IMR-90 (cell line): Measurements from ENCODE around the gene UQCRQ. TPM values are rescaled to one million over a fixed set of nuclear protein-coding genes. Genes with fewer than 3 reads are reported as not detected.

ENCODE experiments used
- ATAC-seq: fragments of 200-7000 bp; cut with Tn5 transposase; 2 replicates; pipeline ENCODE4 v1.9.1; 2020; ENCODE audit warnings: low read depth, mild to moderate bottlenecking, moderate library complexity
- BruUV-seq: library from RNA; stranded (reverse); fragments of 400-500 nt; replicated peaks from 2 replicates; lab custom pipeline; 2021; lab: Mats Ljungman, UMichigan
- CTCF ChIA-PET: fragments of 300-600 bp; formaldehyde crosslinking; extraction: SDS; loops from one replicate; lab custom pipeline; 2021; ENCODE audit warnings: antibody characterized with exemption; lab: Yijun Ruan, JAX
- POLR2A ChIA-PET: fragments of 300-600 bp; sonication (Branson Sonifier 250); formaldehyde crosslinking; loops from one replicate; lab custom pipeline; 2022; ENCODE audit warnings: antibody characterized with exemption; ENCODE audit not compliant: unreplicated experiment; lab: Charles Lee
- DNase-seq: peaks from one replicate; pipeline ENCODE4 v3.0.0; 2013
- H2AFZ ChIP-seq: replicated peaks from 2 replicates; pipeline ENCODE3; 2013; ENCODE audit warnings: low read length, mild to moderate bottlenecking; ENCODE audit not compliant: poor library complexity
- H2AK5ac ChIP-seq: 2 replicates; pipeline ENCODE4 v1.6.1; 2013; ENCODE audit warnings: low read depth, low read length, inconsistent platforms
- H2AK9ac ChIP-seq: replicated peaks from 2 replicates; pipeline ENCODE3; 2013; ENCODE audit warnings: mild to moderate bottlenecking, low read depth, low read length, moderate library complexity; ENCODE audit not compliant: poor library complexity
- H2BK120ac ChIP-seq: 2 replicates; pipeline ENCODE4 v1.6.1; 2013; ENCODE audit warnings: low read depth, low read length, inconsistent platforms
- H2BK15ac ChIP-seq: 3 replicates; pipeline ENCODE4 v1.6.1; 2013; ENCODE audit warnings: low read depth, low read length, inconsistent platforms
- H2BK20ac ChIP-seq: 2 replicates; pipeline ENCODE4 v1.6.1; 2013; ENCODE audit warnings: low read depth, mild to moderate bottlenecking, inconsistent platforms, low read length, moderate library complexity
- H2BK5ac ChIP-seq: 2 replicates; pipeline ENCODE4 v1.6.1; 2013; ENCODE audit warnings: mild to moderate bottlenecking, low read depth, low read length, inconsistent platforms; ENCODE audit not compliant: poor library complexity, severe bottlenecking
- H3K14ac ChIP-seq: replicated peaks from 2 replicates; pipeline ENCODE4 v1.6.1; 2013; ENCODE audit warnings: low read depth, low read length, inconsistent platforms
- H3K18ac ChIP-seq: 2 replicates; pipeline ENCODE4 v1.6.1; 2013; ENCODE audit warnings: low read depth, low read length, control low read depth
- H3K23ac ChIP-seq: 2 replicates; pipeline ENCODE4 v1.6.1; 2013; ENCODE audit warnings: low read depth, low read length, inconsistent platforms
- H3K27ac ChIP-seq: 2 replicates; pipeline ENCODE4 v1.5.1; 2013; ENCODE audit warnings: mild to moderate bottlenecking, control low read depth, low read length; ENCODE audit not compliant: insufficient read depth
- H3K27me3 ChIP-seq: 2 replicates; pipeline ENCODE4 v1.6.1; 2013; ENCODE audit warnings: low read length; ENCODE audit not compliant: control insufficient read depth, insufficient read depth
- H3K36me3 ChIP-seq: 2 replicates; pipeline ENCODE4 v1.6.1; 2013; ENCODE audit warnings: low read length, mixed read lengths; ENCODE audit not compliant: control insufficient read depth, insufficient read depth
- H3K4ac ChIP-seq: 2 replicates; pipeline ENCODE4 v1.6.1; 2013; ENCODE audit warnings: low read depth, low read length, inconsistent platforms
- H3K4me1 ChIP-seq: 2 replicates; pipeline ENCODE4 v1.6.1; 2013; ENCODE audit warnings: low read length, mixed read lengths; ENCODE audit not compliant: control insufficient read depth, insufficient read depth
- H3K4me2 ChIP-seq: 2 replicates; pipeline ENCODE4 v1.6.1; 2013; ENCODE audit warnings: low read depth, mild to moderate bottlenecking, control low read depth, low read length, moderate library complexity
- H3K4me3 ChIP-seq: 2 replicates; pipeline ENCODE4 v1.5.1; 2013; ENCODE audit warnings: low read depth, mild to moderate bottlenecking, control low read depth, low read length, moderate library complexity; ENCODE audit not compliant: insufficient read depth
- H3K56ac ChIP-seq: 2 replicates; pipeline ENCODE4 v1.6.1; 2013; ENCODE audit warnings: low read length, inconsistent platforms; ENCODE audit not compliant: insufficient read depth; ENCODE audit errors: extremely low read depth
- H3K79me1 ChIP-seq, 2 experiments: 2 replicates each; pipeline ENCODE4 v1.6.1; 2013; ENCODE audit warnings: low read length in 2 of 2, inconsistent platforms in 1 of 2, low read depth in 1 of 2
- H3K9ac ChIP-seq: 2 replicates; pipeline ENCODE4 v1.6.1; 2013; ENCODE audit warnings: low read depth, low read length, control low read depth
- H3K9me1 ChIP-seq: 2 replicates; pipeline ENCODE4 v1.6.1; 2013; ENCODE audit warnings: low read length, inconsistent platforms; ENCODE audit not compliant: insufficient read depth
- H3K9me3 ChIP-seq: 2 replicates; pipeline ENCODE4 v1.6.1; 2013; ENCODE audit warnings: low read length; ENCODE audit not compliant: control insufficient read depth, insufficient read depth
- H4K20me1 ChIP-seq: 2 replicates; pipeline ENCODE4 v1.6.1; 2013; ENCODE audit warnings: low read length, inconsistent platforms; ENCODE audit not compliant: insufficient read depth
- H4K5ac ChIP-seq: 2 replicates; pipeline ENCODE4 v1.6.1; 2013; ENCODE audit warnings: mild to moderate bottlenecking, low read depth, low read length, control low read depth
- H4K8ac ChIP-seq, 2 experiments: 2 replicates each; pipeline ENCODE4 v1.6.1; 2013; ENCODE audit warnings: low read depth in 2 of 2, low read length in 2 of 2, control low read depth in 1 of 2, inconsistent platforms in 1 of 2
- H4K91ac ChIP-seq: 2 replicates; pipeline ENCODE4 v1.6.1; 2013; ENCODE audit warnings: low read depth, low read length, inconsistent platforms; ENCODE audit not compliant: insufficient read depth
- BHLHE40 ChIP-seq: fragments of 150-350 bp; IDR thresholded peaks from 2 replicates; pipeline ENCODE4 v1.6.1; 2016; ENCODE audit warnings: mild to moderate bottlenecking, low read depth, low read length
- CEBPB ChIP-seq: IDR thresholded peaks from 2 replicates; pipeline ENCODE4 v1.6.1; 2012; ENCODE audit warnings: low read depth, low read length, improper control_type of control experiment
- CHD1 ChIP-seq: IDR thresholded peaks from 2 replicates; pipeline ENCODE4 v1.6.1; 2012; ENCODE audit warnings: low read depth, low read length, improper control_type of control experiment
- FOS ChIP-seq: fragments of 150-350 bp; IDR thresholded peaks from 2 replicates; pipeline ENCODE4 v1.6.1; 2016; ENCODE audit warnings: low read depth, low read length
- MAFK ChIP-seq: IDR thresholded peaks from 2 replicates; pipeline ENCODE4 v1.6.1; 2012; ENCODE audit warnings: low read depth, low read length, improper control_type of control experiment
- MAZ ChIP-seq: IDR thresholded peaks from 2 replicates; pipeline ENCODE4 v1.6.1; 2012; ENCODE audit warnings: low read depth, mild to moderate bottlenecking, low read length, improper control_type of control experiment, moderate library complexity, borderline replicate concordance
- MXI1 ChIP-seq: IDR thresholded peaks from 2 replicates; pipeline ENCODE4 v1.6.1; 2012; ENCODE audit warnings: low read depth, mild to moderate bottlenecking, low read length, moderate library complexity, borderline replicate concordance
- NFE2L2 ChIP-seq: fragments of 150-350 bp; IDR thresholded peaks from 2 replicates; pipeline ENCODE4 v1.6.1; 2016; ENCODE audit warnings: low read depth, mild to moderate bottlenecking, low read length
- POLR2A ChIP-seq: IDR thresholded peaks from 2 replicates; pipeline ENCODE4 v1.6.1; 2012; ENCODE audit warnings: mild to moderate bottlenecking, low read depth, low read length
- RAD21 ChIP-seq: IDR thresholded peaks from 2 replicates; pipeline ENCODE4 v1.6.1; 2012; ENCODE audit warnings: low read length, improper control_type of control experiment
- RCOR1 ChIP-seq: IDR thresholded peaks from 2 replicates; pipeline ENCODE4 v1.6.1; 2012; ENCODE audit warnings: mild to moderate bottlenecking, low read length, improper control_type of control experiment; ENCODE audit not compliant: insufficient replicate concordance
- RFX5 ChIP-seq: IDR thresholded peaks from 2 replicates; pipeline ENCODE4 v1.8.0; 2012; ENCODE audit warnings: low read depth, mild to moderate bottlenecking, low read length, moderate library complexity
- SMC3 ChIP-seq: fragments of 150-350 bp; IDR thresholded peaks from 2 replicates; pipeline ENCODE4 v1.6.1; 2016; ENCODE audit warnings: low read depth, mild to moderate bottlenecking, antibody characterized with exemption, low read length, moderate library complexity
- WGBS, 2 experiments: methylation state at CpG; one replicate each; pipeline versions ENCODE4 v1.1.5 to v1.1.7; 2013; ENCODE audit warnings: missing lambda C conversion rate in 2 of 2; ENCODE audit not compliant: insufficient read length in 1 of 2; ENCODE audit errors: extremely low coverage in 2 of 2; 5-methylcytosine and 5-hydroxymethylcytosine counted together
- dilution Hi-C: fragments of 300-500 bp; cut with HindIII; formaldehyde crosslinking; loops from one replicate; pipeline ENCODE4 v1.14.3; 2018; ENCODE audit warnings: low sequenced_read_pairs; ENCODE audit not compliant: unreplicated experiment
- in situ Hi-C: fragments of 300-500 bp; cut with MboI; formaldehyde crosslinking; loops from 3 replicates; pipeline ENCODE4 v1.14.3; 2019; ENCODE audit warnings: low sequenced_read_pairs, inconsistent platforms, mixed read lengths
- intact Hi-C: fragments of 100-400 bp; cut with micrococcal nuclease; formaldehyde crosslinking; loops from 2 replicates; pipeline ENCODE4 v1.10.0; 2022
- polyA plus RNA-seq, 3 experiments: library from polyadenylated mRNA; depleted of rRNA; stranded (reverse); fragments of >200 nt; gene quantifications; 2 replicates each; pipeline ENCODE4 v1.2.3, GENCODE V29; 2012; ENCODE audit warnings: low replicate concordance in 1 of 3
- total RNA-seq: library from RNA; depleted of rRNA; stranded (reverse); fragments of >200 nt; gene quantifications from 2 replicates; pipeline ENCODE4 v1.2.3, GENCODE V29; 2012
- TF ChIP-seq, protein P1 (sequence below): fragments of 150-350 bp; IDR thresholded peaks from 2 replicates; pipeline ENCODE4 v1.6.1; 2017; ENCODE audit warnings: mild to moderate bottlenecking, antibody characterized with exemption, low read length, low read depth
- TF ChIP-seq, protein P2 (sequence below): conservative IDR thresholded peaks from 2 replicates; pipeline ENCODE4 v1.5.1; 2012; ENCODE audit warnings: mild to moderate bottlenecking, low read depth, low read length, improper control_type of control experiment
- TF ChIP-seq, protein P3 (sequence below): fragments of 150-350 bp; IDR thresholded peaks from 2 replicates; pipeline ENCODE4 v1.6.1; 2016; ENCODE audit warnings: low read depth, mild to moderate bottlenecking, low read length, moderate library complexity, borderline replicate concordance

UQCRQ gene
- total and polyA plus RNA-seq, 2 of the 4 experiments (the other 2 are of a cell fraction) = 73.7 to 292 TPM

DNA sequence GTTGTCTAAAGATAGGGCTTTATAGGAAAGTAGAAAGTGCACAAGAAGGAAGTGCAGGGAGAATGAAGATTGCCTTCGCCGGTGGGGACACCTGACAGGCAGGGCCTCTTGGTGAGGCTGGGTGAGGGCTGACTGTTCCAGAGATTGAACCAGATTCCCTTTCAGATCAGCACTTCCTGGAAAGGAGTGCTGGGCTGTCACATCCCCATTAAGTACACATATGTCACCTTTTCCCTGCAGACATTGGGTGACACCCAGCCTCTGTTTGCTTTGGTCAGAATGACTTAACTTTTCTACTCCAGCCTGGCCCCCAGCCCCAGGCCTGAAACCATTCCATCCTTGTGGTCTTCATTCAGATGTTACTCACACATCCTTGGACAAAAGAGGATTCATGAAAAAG, 28.6 kb upstream of the UQCRQ start:
- no peaks in the 10 kb centered on the region for H3K79me1 ChIP-seq
- ATAC-seq = no peak
- H3K27me3 ChIP-seq = no peaks in the 10 kb centered on the region
- H3K56ac ChIP-seq = no peak overlapping the region
- H2BK120ac ChIP-seq = no peak overlapping the region
- H3K9me3 ChIP-seq = no peaks in the 10 kb centered on the region
- no peak overlapping the region for H2BK5ac ChIP-seq
- H2BK20ac ChIP-seq = no peak overlapping the region
- H3K4me3 ChIP-seq = no peak overlapping the region
- no peaks in the 10 kb centered on the region for H3K36me3 ChIP-seq
- H3K23ac ChIP-seq = no peak overlapping the region
- no peak overlapping the region for H3K27ac ChIP-seq
- TF ChIP-seq, protein P1, sequence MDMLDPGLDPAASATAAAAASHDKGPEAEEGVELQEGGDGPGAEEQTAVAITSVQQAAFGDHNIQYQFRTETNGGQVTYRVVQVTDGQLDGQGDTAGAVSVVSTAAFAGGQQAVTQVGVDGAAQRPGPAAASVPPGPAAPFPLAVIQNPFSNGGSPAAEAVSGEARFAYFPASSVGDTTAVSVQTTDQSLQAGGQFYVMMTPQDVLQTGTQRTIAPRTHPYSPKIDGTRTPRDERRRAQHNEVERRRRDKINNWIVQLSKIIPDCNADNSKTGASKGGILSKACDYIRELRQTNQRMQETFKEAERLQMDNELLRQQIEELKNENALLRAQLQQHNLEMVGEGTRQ = no peak
- TF ChIP-seq, protein P2, sequence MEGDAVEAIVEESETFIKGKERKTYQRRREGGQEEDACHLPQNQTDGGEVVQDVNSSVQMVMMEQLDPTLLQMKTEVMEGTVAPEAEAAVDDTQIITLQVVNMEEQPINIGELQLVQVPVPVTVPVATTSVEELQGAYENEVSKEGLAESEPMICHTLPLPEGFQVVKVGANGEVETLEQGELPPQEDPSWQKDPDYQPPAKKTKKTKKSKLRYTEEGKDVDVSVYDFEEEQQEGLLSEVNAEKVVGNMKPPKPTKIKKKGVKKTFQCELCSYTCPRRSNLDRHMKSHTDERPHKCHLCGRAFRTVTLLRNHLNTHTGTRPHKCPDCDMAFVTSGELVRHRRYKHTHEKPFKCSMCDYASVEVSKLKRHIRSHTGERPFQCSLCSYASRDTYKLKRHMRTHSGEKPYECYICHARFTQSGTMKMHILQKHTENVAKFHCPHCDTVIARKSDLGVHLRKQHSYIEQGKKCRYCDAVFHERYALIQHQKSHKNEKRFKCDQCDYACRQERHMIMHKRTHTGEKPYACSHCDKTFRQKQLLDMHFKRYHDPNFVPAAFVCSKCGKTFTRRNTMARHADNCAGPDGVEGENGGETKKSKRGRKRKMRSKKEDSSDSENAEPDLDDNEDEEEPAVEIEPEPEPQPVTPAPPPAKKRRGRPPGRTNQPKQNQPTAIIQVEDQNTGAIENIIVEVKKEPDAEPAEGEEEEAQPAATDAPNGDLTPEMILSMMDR = no peak
- no peak for TF ChIP-seq MAFK
- TF ChIP-seq RFX5 = no peak
- TF ChIP-seq CEBPB = no peak
- TF ChIP-seq BHLHE40 = no peak
- no peak for TF ChIP-seq RAD21
- no peak for TF ChIP-seq NFE2L2
- TF ChIP-seq MXI1 = no peak
- no peak for TF ChIP-seq MAZ
- TF ChIP-seq, protein P3, sequence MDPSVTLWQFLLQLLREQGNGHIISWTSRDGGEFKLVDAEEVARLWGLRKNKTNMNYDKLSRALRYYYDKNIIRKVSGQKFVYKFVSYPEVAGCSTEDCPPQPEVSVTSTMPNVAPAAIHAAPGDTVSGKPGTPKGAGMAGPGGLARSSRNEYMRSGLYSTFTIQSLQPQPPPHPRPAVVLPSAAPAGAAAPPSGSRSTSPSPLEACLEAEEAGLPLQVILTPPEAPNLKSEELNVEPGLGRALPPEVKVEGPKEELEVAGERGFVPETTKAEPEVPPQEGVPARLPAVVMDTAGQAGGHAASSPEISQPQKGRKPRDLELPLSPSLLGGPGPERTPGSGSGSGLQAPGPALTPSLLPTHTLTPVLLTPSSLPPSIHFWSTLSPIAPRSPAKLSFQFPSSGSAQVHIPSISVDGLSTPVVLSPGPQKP = no peak
- no peak for TF ChIP-seq SMC3
- TF ChIP-seq RCOR1 = no peak
- no peak for TF ChIP-seq POLR2A
- no peak for TF ChIP-seq CHD1
- TF ChIP-seq FOS = no peak
- no peak overlapping the region for H4K5ac ChIP-seq
- 0 out of 2 replicates have a peak overlapping the region, but pooled peaks have one; percentile 9 for H2AK5ac ChIP-seq
- no TSS peak for BruUV-seq
- CTCF ChIA-PET = interaction anchor here (0.8 kb wide), 1 partner anchor 155 kb away, joined by 4 read pairs; no protein-coding TSS in a partner anchor
- intact Hi-C loops (no loop called here), dilution Hi-C loops (no loop called here), in situ Hi-C loops (no loop called here)
- no peak overlapping the region for H3K4me2 ChIP-seq
- H3K4me1 ChIP-seq = peaks cover 19% of the 10 kb centered on the region
- H4K91ac ChIP-seq = no peak overlapping the region
- peaks cover 7% of the 10 kb centered on the region for H3K9me1 ChIP-seq
- H2BK15ac ChIP-seq = no peak overlapping the region
- no peak for DNase-seq
- H3K14ac ChIP-seq = no peak overlapping the region
- H3K4ac ChIP-seq = no peak overlapping the region
- no CpG with 5 or more reads among the region's 2 CpGs for WGBS, 2 experiments
- H4K20me1 ChIP-seq = no peaks in the 10 kb centered on the region
- H3K9ac ChIP-seq = no peak overlapping the region
- POLR2A ChIA-PET = no interaction called here
- H4K8ac ChIP-seq = no peak overlapping the region
- H2AFZ ChIP-seq = peak overlapping the region; percentile 38
- no peak overlapping the region for H3K18ac ChIP-seq
- H2AK9ac ChIP-seq = no peak overlapping the region
